A673 (cell line): Measurements from ENCODE around the gene BANP.
"Not testable (repeated sequence)": the region's sequence is repeated elsewhere in the genome, so short reads cannot be mapped to it uniquely, and the experiment has no call there.

Experiments used
- CTCF ChIP-seq: fragments of 300-800, 200-600 bp; sonication (generic); conservative IDR thresholded peaks from 2 replicates; pipeline ENCODE4 v1.5.1; 2017; ENCODE audit warnings: low read depth, mild to moderate bottlenecking, antibody characterized with exemption, low read length, moderate library complexity, mixed read lengths
- EZH2 ChIP-seq: fragments of 200-600 bp; sonication (generic); IDR thresholded peaks from 2 replicates; pipeline ENCODE4 v1.6.1; 2017; ENCODE audit warnings: borderline replicate concordance, low read depth, mild to moderate bottlenecking, mixed read lengths, antibody characterized with exemption, low read length; ENCODE audit not compliant: poor library complexity, severe bottlenecking

GRCh38 chr16:88105574-88106140 is 154.4 kb downstream of the BANP start:
- not testable (repeated sequence) for TF ChIP-seq CTCF, EZH2
